ENCODE data around the gene CASTOR1.
A peak's percentile ranks its signal among the peaks of the same experiment; 100 is the strongest.

Gene CASTOR1

GRCh38 chr22:30333707-30334087 lies 44.4 kb upstream of the CASTOR1 start:
- TF ChIP-seq CTCF (IDR thresholded peaks at IDR 0.05; ENCODE audit: insufficient read depth, low read depth, low read length, missing control alignments): no peak
- no peak for DNase-seq (ENCODE audit: low read depth)
- H3K4me3 ChIP-seq (ENCODE audit: low read depth, low read length): no peak overlapping the region

GRCh38 chr22:30332994-30333706 lies 43.8 kb upstream of the CASTOR1 start:
- no peak overlapping the region for H3K4me3 ChIP-seq (ENCODE audit: low read depth, low read length)
- no peak for TF ChIP-seq CTCF (IDR thresholded peaks at IDR 0.05; ENCODE audit: insufficient read depth, low read depth, low read length, missing control alignments)

GRCh38 chr22:30332551-30332950 lies 43.2 kb upstream of the CASTOR1 start:
- H3K4me3 ChIP-seq (ENCODE audit: low read depth, low read length): no peak overlapping the region
- no peak for DNase-seq (ENCODE audit: low read depth)
- TF ChIP-seq CTCF (IDR thresholded peaks at IDR 0.05; ENCODE audit: insufficient read depth, low read depth, low read length, missing control alignments): no peak

More at GRCh38 chr22:30332994-30333706, 43.8 kb upstream of the CASTOR1 start:
- DNase-seq (ENCODE audit: low read depth): no peak

GRCh38 chr22:30328466-30329049 lies 39.3 kb upstream of the CASTOR1 start:
- DNase-seq (ENCODE audit: low read depth): no peak
- no peak for TF ChIP-seq CTCF (IDR thresholded peaks at IDR 0.05; ENCODE audit: insufficient read depth, low read depth, low read length, missing control alignments)
- no peak overlapping the region for H3K4me3 ChIP-seq (ENCODE audit: low read depth, low read length)

- H3K4me3 ChIP-seq (ENCODE audit: low read depth, low read length): peak overlapping the region; percentile 94
- no peak for DNase-seq (ENCODE audit: low read depth)
Measured at GRCh38 chr22:30327864-30328345, 38.6 kb upstream of the CASTOR1 start.

GRCh38 chr22:30326706-30327362 lies 37.5 kb upstream of the CASTOR1 start, which contains the start of gene TBC1D10A:
Gene TBC1D10A (minus strand): TSS chr22:30326941. CDS start chr22:30326881, 60 bp downstream.
- no peak for TF ChIP-seq CTCF (IDR thresholded peaks at IDR 0.05; ENCODE audit: insufficient read depth, low read depth, low read length, missing control alignments)
- DNase-seq (ENCODE audit: low read depth): peak; percentile 98

More at GRCh38 chr22:30327864-30328345, 38.6 kb upstream of the CASTOR1 start:
- no peak for TF ChIP-seq CTCF (IDR thresholded peaks at IDR 0.05; ENCODE audit: insufficient read depth, low read depth, low read length, missing control alignments)

More at GRCh38 chr22:30326706-30327362, 37.5 kb upstream of the CASTOR1 start, which contains the start of gene TBC1D10A:
- H3K4me3 ChIP-seq (ENCODE audit: low read depth, low read length): peak within 1 kb of the TSS; percentile 94

Data from GM12865 (cell line).